ENCODE results near the gene PRKCE. TPM values are rescaled to one million over a fixed set of nuclear protein-coding genes. Genes with fewer than 3 reads are reported as not detected.

PRKCE gene
- total and polyA plus RNA-seq, 4 donors: 2.5 to 38.6 (median 5.8) TPM

GRCh38 chr2:45826884-45827635, 175.6 kb downstream of the PRKCE start:
- Histone ChIP-seq H3K27me3 (ENCODE audit: control insufficient read depth in 4 of 4, insufficient read depth in 4 of 4, low read length in 3 of 4) (no peaks in the 10 kb centered on the region), H3K4me1 (ENCODE audit: control insufficient read depth in 4 of 4, insufficient read depth in 4 of 4, low read length in 3 of 4) (peaks cover 15 to 23% (median 19%) of the 10 kb centered on the region in 4 donors), H3K27ac (ENCODE audit: low read depth in 1 of 2, low read length in 2 of 2) (no peak overlapping the region), H3K9me3 (ENCODE audit: control insufficient read depth in 4 of 4, low read length in 3 of 4) (peaks cover 0 to 11% (median 4%) of the 10 kb centered on the region in 4 donors), H3K36me3 (ENCODE audit: control insufficient read depth in 4 of 4, insufficient read depth in 3 of 4, low read depth in 1 of 4, low read length in 3 of 4) (no peaks in the 10 kb centered on the region), H3K4me3 (ENCODE audit: low read depth in 1 of 3, low read length in 3 of 3) (no peak overlapping the region), H3K9ac (ENCODE audit: low read depth in 1 of 2, low read length in 2 of 2) (no peak overlapping the region)
- TF ChIP-seq HNF4G (IDR thresholded peaks at IDR 0.05): no peak
- no peak for TF ChIP-seq RAD21 (IDR thresholded peaks at IDR 0.05)
- TF ChIP-seq HNF4A (conservative IDR thresholded peaks at IDR 0.05): no peak
- TF ChIP-seq CTCF (IDR thresholded peaks at IDR 0.05; ENCODE audit: low read depth, low read length, missing input control): no peak
- no peak for TF ChIP-seq ATF3 (IDR thresholded peaks at IDR 0.05)
- TF ChIP-seq JUND (IDR thresholded peaks at IDR 0.05): no peak
- no peak for TF ChIP-seq MAX (IDR thresholded peaks at IDR 0.05)
- TF ChIP-seq YY1 (IDR thresholded peaks at IDR 0.05): no peak
- DNase-seq (ENCODE audit: low spot score): no peak
- 91% methylated on average over 10 of the region's 10 CpGs for WGBS

GRCh38 chr2:45830322-45830721, 178.8 kb downstream of the PRKCE start:
- H3K36me3 ChIP-seq (ENCODE audit: control insufficient read depth in 4 of 4, insufficient read depth in 3 of 4, low read depth in 1 of 4, low read length in 3 of 4): no peaks in the 10 kb centered on the region
- TF ChIP-seq FOXA1 (IDR thresholded peaks at IDR 0.05) (no peak), GABPA (IDR thresholded peaks at IDR 0.05 in 1 of 2, conservative IDR thresholded peaks at IDR 0.05 in 1 of 2) (no peak), ZBTB33 (IDR thresholded peaks at IDR 0.05) (no peak), REST (IDR thresholded peaks at IDR 0.05) (no peak), TAF1 (conservative IDR thresholded peaks at IDR 0.05) (no peak), ATF3 (IDR thresholded peaks at IDR 0.05) (no peak), EGR1 (IDR thresholded peaks at IDR 0.05; ENCODE audit: low read depth in 2 of 2) (no peak), MAX (IDR thresholded peaks at IDR 0.05) (no peak), JUND (IDR thresholded peaks at IDR 0.05) (no peak), RAD21 (IDR thresholded peaks at IDR 0.05) (no peak), NR2F2 (IDR thresholded peaks at IDR 0.05) (no peak), HNF4G (IDR thresholded peaks at IDR 0.05) (no peak), YY1 (IDR thresholded peaks at IDR 0.05) (no peak), HNF4A (conservative IDR thresholded peaks at IDR 0.05) (no peak)
- H3K4me3 ChIP-seq (ENCODE audit: low read depth in 1 of 3, low read length in 3 of 3): no peak overlapping the region
- no peaks in the 10 kb centered on the region for H3K27me3 ChIP-seq (ENCODE audit: control insufficient read depth in 4 of 4, insufficient read depth in 4 of 4, low read length in 3 of 4)
- no peaks in the 10 kb centered on the region for H3K4me1 ChIP-seq (ENCODE audit: control insufficient read depth in 4 of 4, insufficient read depth in 4 of 4, low read length in 3 of 4)
- no peak for DNase-seq (ENCODE audit: low spot score)
- H3K9ac ChIP-seq (ENCODE audit: low read depth in 1 of 2, low read length in 2 of 2): no peak overlapping the region
- H3K9me3 ChIP-seq (ENCODE audit: control insufficient read depth in 4 of 4, low read length in 3 of 4): peaks cover 0 to 11% (median 4%) of the 10 kb centered on the region in 4 donors
- no peak overlapping the region for H3K27ac ChIP-seq (ENCODE audit: low read depth in 1 of 2, low read length in 2 of 2)

Data from liver (tissue), 9 donors.